Fibroblast of pulmonary artery (primary cell): ENCODE results near the gene PLK5.

ENCODE experiments used
- DNase-seq: peaks from one replicate; pipeline ENCODE4 v3.0.0-alpha.2; 2010; ENCODE audit warnings: low read depth
- H3K4me3 ChIP-seq: replicated peaks from 2 replicates; pipeline ENCODE4 v1.5.1; 2011; ENCODE audit warnings: low read depth, mild to moderate bottlenecking, control low read depth, low read length, moderate library complexity
- TF ChIP-seq, protein P1 (sequence below): IDR thresholded peaks from 2 replicates; pipeline ENCODE4 v1.5.1; 2011; ENCODE audit warnings: mild to moderate bottlenecking, control low read depth, low read length, inconsistent platforms; ENCODE audit errors: missing control alignments

The PLK5 gene

DNA sequence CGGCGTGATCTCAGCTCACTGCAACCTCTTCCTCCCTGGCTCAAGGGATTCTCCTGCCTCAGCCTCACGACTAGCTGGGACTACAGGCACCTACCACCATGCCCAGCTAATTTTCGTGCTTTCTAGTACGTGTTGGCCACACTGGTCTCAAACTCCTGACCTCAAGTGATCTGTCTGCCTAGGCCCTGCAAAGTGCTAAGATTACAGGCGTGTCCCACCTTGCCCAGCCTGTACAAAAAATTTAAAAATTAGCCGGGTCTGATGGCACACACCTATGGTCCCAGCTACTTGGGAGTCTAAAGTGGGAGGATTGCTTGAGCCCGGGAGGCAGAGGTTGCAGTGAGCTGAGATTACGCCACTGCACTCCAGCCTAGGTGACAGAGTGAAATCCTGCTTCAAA, 48.9 kb downstream of the PLK5 start:
- TF ChIP-seq, protein P1, sequence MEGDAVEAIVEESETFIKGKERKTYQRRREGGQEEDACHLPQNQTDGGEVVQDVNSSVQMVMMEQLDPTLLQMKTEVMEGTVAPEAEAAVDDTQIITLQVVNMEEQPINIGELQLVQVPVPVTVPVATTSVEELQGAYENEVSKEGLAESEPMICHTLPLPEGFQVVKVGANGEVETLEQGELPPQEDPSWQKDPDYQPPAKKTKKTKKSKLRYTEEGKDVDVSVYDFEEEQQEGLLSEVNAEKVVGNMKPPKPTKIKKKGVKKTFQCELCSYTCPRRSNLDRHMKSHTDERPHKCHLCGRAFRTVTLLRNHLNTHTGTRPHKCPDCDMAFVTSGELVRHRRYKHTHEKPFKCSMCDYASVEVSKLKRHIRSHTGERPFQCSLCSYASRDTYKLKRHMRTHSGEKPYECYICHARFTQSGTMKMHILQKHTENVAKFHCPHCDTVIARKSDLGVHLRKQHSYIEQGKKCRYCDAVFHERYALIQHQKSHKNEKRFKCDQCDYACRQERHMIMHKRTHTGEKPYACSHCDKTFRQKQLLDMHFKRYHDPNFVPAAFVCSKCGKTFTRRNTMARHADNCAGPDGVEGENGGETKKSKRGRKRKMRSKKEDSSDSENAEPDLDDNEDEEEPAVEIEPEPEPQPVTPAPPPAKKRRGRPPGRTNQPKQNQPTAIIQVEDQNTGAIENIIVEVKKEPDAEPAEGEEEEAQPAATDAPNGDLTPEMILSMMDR, result no peak
- DNase-seq, result no peak
- H3K4me3 ChIP-seq, result no peak overlapping the region

- TF ChIP-seq, protein P1, result no peak
- no peak overlapping the region for H3K4me3 ChIP-seq
- DNase-seq, result no peak
Measured at GRCh38 chr19:1574354-1575136, 50.7 kb downstream of the PLK5 start.

- TF ChIP-seq, protein P1, result no peak
- DNase-seq, result no peak
- no peak overlapping the region for H3K4me3 ChIP-seq
Measured at GRCh38 chr19:1575323-1576241, 51.7 kb downstream of the PLK5 start.

DNA sequence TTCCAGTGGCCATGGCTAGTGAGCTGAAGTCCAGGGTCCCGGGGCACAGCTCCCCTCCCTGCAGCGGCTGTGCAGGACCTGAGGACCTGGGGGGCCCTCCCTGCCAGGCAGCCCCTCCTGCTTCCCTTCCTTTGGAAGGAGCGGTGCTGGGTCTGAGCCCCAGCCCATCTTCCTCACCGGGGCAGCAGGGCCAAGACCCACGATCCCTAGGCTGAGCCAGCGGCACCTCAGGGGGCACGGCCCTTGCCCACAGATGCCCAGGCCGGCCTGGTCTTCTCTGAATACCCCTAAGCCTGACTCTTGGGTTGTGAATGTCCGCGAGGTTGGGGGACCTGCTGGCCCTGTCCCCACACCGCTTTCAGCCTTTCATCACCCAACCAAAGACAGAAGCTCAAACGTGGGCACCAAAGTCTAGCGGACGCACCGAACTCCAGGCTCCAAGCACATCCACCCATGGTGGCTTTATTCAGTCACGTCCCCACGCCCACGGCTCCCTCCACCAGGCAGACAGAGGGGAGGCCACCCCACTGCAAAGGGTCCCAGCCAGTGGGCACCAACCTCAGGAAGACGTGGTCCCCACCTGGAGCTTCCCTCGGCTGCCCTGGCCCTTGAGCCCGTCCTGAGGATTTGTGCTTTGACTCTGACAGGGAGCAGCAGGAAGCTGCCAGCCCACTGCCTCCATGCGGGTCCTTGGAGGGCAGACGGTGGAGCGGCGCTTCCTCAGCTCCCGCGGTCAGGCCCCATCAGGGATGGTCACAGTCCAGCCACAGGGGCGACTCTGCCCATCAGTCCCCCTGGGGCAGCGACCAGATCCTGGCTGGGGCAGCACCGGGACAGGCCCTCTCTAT, 52.6 kb downstream of the PLK5 start:
- no peak for DNase-seq
- TF ChIP-seq, protein P1, result no peak

GRCh38 chr19:1577090-1577928, 53.4 kb downstream of the PLK5 start:
- no peak overlapping the region for H3K4me3 ChIP-seq
- TF ChIP-seq, protein P1, result no peak
- no peak for DNase-seq

More for the DNA sequence above, 52.6 kb downstream of the PLK5 start:
- no peak overlapping the region for H3K4me3 ChIP-seq
